Dedifferentiated amniotic fluid mesenchymal stem cell (primary cell): ENCODE measurements around the gene GOLGA3.

Experiments
- DNase-seq: peaks from one replicate; pipeline ENCODE4 v3.0.0-alpha.2; 2016; ENCODE audit errors: extremely low spot score

Gene GOLGA3

DNA sequence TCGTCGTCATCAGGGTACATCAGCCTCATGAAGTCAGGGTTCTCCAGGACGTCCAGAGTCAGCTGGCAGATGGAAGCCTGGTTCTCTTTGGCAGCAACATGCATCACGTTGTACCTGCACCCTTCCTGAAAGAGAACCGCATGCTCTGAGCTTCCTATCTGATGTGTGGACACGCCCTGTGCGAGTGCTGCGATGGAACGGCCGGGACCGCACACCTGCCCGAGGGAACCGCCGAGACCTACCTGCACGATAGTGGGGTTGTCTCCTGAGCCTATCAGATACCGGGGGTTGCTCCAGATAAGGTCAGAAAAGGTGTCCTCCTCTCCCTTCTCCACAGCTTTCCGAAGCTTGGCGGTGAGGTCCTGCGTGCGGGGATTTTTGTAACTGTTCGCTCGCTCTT lies 80.8 kb downstream of the GOLGA3 start:
- no peak for DNase-seq

DNA sequence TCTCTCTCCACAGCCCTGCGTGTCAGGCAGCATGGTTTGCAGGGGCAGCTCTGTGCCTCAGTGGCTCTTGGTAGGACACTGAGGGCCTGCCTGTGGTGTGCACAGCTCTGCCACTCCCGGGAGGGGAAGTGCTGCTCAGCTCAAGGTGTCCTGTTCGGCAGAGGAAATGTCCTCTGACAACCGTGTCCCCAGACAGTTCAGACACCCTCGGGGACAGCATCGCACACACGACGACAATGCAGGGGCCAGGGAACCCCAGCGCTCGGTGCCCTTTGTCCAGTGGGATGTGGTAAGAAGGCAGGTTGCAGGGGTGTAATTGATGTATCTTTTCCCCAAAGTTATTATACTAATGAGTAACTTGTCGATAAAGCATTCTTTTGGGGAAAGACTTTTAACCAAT lies 81.3 kb downstream of the GOLGA3 start:
- no peak for DNase-seq

DNA sequence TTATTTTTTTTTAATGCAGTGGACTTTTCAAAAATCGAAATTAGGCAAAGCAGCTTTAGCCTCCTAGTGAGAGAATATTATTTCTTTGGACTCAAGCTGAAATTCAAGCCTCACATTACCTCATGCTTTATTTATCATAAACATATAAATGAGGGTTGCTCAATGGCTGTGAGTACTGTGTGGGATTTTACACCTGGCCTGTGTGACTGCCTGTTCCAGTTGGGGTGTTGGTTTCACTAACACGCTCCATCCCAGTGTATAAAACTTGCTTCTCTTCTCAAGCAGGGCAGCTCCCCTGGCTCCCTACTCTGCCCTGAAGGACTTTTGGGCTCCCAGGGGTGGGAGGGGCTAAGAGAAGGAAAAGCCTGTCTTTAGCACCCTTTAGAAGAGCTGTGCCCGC lies 82.1 kb downstream of the GOLGA3 start:
- DNase-seq, result no peak

DNA sequence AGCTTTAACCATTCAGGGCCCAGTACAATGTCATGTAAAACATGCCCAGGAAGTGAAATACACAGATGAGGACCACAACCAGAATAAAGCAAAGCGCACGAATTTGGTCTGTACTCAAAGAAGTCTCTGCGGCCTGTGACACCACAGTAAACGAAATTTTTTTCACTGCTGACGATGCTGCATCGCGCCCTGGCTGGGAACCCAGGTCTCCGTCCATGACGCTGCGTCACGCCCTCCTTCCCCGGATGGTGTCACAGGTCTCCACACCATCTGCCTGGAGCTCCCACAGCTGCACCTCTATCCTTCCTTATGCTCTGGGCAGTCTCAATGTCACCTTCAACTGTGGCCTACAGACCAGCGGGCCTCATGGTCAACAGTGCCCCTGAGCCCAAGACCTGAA lies 84.8 kb downstream of the GOLGA3 start:
- DNase-seq, result no peak

DNA sequence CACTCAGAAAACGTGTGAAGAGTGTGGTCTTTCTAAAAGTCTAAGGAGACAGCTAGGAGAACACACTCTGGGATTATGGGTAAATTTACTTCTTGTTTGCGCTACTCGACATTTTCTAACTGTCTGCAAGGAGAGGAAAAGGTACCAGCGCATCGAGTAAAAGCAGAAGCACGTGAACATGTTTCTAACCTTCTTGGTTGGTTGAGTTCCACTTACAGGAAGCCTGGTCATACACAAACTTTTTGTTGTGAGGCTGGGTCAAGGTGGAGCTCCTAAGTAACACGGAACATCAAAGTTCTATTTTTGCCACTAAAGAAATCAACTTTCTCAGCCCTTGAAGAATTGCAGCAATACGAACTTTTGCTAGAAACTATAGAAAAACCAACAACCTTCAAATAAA lies 87.0 kb downstream of the GOLGA3 start:
- no peak for DNase-seq

DNA sequence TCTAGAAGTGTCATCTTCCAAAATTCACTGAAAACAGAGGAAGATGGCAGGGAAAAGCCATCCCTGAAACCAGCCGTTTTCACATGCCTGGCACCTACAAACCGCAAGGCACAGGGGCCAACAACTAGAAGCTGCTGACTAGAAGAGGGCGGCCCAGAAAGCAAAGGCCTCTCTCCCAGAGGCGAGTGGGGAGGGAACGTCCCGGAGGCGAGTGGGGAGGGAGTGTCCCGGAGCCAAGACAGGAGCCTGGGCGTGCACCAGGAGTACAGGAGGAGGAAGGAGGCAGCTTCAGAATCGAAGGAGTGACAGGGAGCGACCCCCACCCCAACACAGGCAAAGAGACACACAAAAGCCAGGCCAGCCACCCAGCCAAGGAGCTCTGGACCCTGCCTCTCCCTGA lies 88.0 kb downstream of the GOLGA3 start:
- DNase-seq, result no peak

GRCh38 chr12:132740313-132740646 lies 88.4 kb downstream of the GOLGA3 start:
- no peak for DNase-seq

DNA sequence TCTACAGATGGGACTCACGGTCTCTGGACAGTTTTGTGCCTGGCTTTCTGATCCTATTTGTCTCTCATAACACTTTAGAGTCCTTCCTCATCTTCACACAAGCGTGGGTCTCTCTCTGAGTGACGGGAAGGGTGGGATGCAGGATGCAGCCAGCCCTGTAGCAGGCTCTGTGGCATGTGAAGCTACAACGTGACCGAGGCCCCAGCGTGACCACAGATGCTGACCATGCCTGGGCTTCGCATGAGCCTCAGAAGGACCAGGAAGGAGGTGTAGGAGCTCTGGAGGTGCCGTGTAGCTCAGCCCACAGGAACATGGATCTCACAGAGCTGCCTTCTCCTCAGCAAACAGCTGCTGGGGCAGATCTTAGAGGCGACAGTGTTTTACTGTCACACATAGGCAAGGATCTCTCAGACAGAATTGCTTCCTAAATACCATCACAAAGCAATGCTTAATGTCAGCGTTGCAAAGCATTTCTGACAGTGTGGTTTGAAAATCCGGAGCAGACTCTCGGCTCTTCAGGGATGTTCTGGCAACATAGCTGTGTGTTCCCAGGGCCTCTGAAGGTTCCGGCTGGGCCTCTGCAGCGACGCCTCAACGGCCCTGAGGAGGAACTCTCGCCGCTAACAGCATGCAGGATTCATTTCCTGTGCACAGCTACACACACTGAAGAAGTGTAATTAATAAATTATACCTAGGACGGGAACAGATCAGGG lies 88.9 kb downstream of the GOLGA3 start:
- no peak for DNase-seq

DNA sequence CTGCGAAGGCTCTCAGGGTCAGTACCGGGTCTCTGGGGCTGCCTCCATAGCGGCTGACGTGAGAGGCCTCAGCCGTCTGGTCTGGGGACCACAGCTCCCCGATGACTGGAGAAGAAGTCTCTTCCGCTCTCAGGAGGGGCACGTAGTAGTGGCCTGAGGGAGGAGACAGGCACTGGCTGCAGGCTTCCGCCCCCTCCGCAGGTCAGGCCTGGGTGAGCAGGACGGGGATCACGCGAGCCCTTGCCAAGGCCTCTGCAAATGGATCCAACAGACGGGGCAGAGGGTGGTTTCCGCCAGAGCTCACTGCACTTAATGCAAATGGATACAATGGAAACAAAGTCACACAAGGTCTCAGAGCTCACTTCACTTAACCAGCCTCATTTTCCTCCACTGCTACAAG lies 91.8 kb downstream of the GOLGA3 start:
- DNase-seq, result no peak

DNA sequence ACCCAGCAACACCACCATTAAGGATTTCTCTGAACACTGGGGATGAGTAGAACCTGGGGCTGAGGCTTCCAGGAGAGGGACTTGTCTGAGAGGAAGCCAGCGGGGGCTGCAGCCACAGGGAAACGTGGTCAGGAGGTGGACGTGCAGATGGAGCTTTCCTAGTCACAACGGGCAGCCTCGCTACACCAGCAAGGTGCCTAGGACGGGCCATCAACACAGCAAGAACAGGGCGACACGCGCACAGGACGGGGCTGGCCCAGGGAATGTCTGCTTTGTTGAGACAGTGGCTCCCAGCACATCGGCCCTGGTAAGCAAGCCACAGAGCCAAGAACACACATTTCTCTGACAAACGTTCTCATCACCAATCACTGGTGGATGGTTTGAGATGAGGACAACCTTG lies 92.3 kb downstream of the GOLGA3 start:
- DNase-seq, result no peak

DNA sequence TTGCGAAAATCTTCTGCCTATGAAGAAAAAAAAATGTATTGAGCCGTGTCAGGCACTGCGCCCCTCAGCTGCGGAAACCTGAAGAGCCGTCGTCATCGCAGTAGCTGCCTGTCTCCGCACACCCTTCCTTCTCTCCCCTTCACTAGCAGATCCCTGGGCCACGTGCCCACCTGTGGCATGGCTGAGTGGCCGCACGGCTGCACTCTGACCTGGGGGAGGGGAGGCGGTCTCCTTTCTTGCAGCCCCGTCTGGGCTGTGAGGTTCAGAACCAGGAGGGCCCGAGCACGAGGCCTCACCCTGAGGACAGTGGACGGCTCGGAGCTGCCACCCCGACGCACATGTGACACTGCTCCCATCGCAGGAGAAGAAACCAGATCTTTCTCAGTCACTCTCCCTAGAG lies 93.2 kb downstream of the GOLGA3 start:
- no peak for DNase-seq

DNA sequence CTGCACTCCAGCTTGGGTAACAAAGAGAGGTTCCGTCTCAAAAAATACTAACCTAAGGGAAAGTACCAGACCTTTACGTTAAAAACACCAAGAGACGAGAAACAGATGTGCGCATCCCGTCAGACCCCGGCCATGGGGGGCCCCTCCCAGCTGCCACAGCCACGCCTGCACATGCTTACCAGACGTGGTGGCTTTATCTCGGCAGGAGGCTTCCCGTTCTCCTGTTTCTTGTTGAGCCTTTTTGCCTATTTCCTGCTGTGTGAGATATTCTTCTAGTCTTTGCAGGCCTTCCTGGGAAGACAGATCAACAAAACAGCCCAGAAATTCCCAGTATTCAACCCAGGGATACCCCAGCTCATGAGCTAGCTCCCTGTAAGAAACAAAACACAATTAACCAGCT lies 94.5 kb downstream of the GOLGA3 start:
- no peak for DNase-seq

- no peak for DNase-seq
Measured at GRCh38 chr12:132731574-132731973, 97.1 kb downstream of the GOLGA3 start.

DNA sequence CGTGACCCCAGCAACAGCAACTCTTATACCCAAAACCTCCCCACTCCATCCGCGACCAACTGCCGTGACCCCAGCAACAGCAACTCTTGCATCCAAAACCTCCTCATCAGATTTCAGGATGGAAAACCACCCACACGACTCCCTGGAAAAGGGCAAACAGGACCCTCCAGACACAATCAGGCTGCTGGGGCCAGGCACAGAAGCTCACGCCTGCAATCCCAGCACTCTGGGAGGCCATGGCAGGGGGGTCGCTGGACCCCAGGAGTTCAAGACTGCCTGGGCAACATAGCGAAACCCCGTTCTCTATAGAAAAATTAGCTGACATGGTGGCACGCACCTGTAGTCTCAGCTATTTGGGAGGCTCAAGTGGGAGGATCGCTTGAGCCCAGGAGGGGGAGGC lies 98.3 kb downstream of the GOLGA3 start:
- no peak for DNase-seq

DNA sequence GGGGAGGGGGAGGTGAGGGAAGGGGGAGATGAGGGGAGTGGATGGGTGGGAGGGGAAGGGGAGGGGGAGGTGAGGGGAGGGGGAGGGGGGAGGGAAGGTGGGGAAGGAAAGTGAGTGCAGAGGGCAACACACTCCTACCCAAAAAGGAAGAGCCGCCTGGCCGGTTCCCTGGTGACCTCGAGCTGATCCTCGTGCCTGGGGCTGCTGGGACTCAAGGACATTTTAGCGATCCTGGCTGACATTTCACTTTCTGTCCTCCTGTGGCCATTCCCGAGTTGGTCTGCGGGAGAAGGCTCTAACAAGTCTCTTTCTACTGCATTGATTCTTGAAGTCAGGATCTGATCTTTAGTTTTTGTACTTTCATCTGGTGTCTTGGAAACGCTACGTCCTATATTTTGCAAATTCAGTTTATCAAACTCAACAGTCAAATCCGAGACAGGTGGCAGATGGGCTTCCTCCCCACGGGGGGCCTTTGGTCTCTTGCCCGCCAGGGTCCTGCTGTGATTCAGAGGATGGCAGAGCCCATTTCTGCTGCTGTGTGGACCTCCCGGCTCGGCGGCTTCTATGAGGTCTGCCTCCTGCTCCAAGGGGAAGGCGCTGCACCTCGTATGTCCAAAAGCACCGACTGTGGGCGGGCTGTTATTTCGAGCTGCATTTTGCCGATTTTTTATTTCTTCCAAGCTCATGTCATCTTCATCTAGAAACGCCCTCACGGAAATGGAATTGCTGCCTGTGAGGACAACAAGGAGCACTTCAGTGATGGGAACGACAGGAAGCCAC lies 98.9 kb downstream of the GOLGA3 start:
- no peak for DNase-seq

DNA sequence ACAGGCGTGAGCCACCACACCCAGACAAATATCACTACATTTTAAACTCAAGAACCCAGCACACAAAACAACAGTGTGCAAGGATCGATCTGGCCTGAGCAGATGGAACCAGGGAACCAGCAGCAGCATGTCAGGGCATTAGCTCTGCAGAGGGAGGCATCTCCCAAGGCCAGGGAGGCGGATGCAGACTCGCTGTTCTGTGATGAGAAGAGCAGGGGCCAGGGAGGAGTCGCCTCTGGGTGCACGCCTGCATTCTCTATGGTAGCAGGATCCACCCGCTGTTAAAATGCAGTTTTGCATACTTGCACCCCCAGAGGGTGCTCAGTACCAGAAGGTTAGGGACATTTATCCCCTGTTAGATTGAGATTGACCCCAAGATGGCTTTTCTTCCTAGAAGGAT lies 100.2 kb downstream of the GOLGA3 start:
- no peak for DNase-seq

GRCh38 chr12:132727091-132727794 lies 101.4 kb downstream of the GOLGA3 start:
- DNase-seq, result no peak

GRCh38 chr12:132726386-132726785 lies 102.3 kb downstream of the GOLGA3 start:
- no peak for DNase-seq

DNA sequence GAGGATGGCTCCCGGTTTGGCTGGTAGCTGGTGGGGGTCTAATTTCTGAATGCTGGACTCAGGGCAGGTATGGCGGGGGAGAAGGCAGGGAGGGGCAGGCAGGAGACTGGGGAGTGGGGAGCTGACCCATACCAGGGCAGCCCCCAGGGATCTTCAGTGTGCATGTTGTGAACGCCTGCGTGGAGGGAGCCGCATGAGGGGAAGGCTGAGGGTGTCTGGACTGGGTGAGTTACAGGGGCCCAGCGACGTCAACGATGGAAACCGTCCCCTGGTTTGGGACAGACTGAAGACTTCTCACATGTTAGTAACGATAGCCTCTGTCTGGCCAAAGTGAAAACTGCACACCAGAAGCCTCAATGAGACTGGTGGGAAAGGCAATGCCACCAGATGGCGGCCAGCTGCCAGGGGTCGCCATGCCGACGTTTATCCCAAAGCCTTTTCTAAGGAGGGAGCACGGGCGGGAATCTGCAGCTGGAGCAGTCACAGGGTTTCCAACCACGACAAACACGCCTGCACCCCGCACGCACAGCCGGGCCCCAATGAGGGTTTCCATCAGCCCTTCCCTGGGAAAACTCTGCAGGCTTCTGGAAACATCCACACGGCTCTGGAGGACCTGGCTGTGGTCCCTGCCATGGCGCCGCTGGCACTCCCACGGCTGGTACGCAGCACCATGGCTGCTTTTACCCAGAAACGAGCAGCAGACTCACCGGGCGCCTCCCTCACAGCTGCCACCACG lies 104.0 kb downstream of the GOLGA3 start:
- DNase-seq, result no peak

DNA sequence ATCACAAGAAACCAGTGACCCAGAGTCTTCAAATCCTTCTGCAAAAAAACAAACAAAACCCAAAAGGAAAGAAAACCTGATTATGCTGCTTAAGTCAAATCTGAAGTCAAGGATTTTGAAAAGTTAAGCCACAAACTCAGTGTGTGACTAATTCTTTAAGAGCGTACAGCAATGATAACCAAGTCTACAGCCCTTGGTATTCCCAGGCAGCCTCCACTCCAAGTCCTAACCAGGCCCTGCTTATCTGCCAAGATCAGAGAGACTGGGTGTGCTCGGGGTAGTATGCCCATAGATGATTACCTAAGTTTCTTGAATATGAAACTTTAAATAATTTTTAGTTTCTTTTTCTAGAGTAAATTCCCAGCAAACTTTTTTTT lies 104.9 kb downstream of the GOLGA3 start:
- no peak for DNase-seq

DNA sequence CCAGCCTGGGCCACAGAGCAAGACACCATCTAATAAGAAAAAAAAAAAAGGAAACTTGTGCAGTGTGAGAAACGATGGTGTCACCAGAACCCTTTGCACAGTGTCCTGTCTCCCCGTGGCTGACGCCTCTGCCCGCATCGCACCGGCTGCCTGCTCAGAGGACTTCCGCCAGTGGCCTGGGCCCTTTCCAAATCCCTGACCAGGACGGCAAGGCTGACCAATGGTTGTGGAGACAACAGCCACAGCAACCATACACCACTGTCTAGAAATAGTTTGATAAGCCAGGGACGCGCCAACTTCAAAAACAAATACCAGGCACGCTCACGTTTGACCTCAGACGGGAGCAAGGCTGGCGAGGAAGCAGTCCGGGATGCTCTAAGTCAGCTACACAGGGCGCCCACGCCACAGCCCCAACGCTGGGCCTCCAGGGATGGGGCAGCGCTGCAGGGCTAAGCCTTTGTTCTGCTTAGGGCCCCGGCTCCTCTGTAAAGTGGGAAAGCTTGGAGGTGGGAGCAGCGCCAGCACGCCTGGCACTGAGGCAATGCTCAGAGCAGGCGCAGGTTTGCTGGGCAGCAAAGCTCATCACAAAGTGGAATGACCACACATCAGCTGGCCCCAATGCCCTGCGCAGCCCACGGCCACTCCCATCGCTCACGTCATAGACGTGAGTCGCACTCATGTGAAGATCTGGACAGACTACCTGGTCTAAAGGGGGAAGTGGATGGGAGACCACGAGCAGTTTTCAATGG lies 105.5 kb downstream of the GOLGA3 start:
- no peak for DNase-seq
